GM23248 (cell line): ENCODE measurements around the gene LYVE1.

ENCODE experiments used
- EZH2 ChIP-seq: fragments of 200-600 bp; sonication (generic); IDR thresholded peaks from 2 replicates; pipeline ENCODE4 v1.6.1; 2018; ENCODE audit warnings: antibody characterized with exemption, mild to moderate bottlenecking; ENCODE audit not compliant: insufficient read depth, poor library complexity, severe bottlenecking
- EZH2phosphoT487 ChIP-seq: fragments of 200-600 bp; sonication (generic); IDR thresholded peaks from 2 replicates; pipeline ENCODE4 v1.6.1; 2018; ENCODE audit warnings: antibody characterized with exemption, moderate library complexity, mild to moderate bottlenecking, low read depth; ENCODE audit not compliant: insufficient read depth

DNA sequence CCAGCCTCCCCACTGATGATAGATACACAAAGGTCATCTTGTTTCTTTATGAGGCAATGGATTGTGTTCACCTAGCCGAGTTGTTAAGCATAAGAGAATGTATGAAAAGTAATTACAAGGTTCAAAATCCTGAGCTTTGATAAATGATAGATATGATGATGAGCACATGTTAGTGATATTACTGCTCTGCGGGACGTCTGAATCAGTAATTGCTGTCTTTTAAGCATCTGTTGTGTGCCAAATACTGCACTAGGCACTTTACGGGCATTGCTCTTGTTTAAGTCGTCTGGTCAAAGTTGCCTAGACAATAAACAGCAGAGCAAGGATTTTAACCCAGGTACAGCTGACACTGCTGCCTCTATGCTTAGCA lies 26.9 kb downstream of the LYVE1 start:
- TF ChIP-seq EZH2, result no peak
- TF ChIP-seq EZH2phosphoT487, result no peak
